Activated naive CD8-positive, alpha-beta T cell treated with anti-CD3 and anti-CD28 coated beads, Interleukin-2, amount 50 U/mL, for 24 hours (primary cell): ENCODE results near the gene REV3L.
"Not testable (repeated sequence)": the region's sequence is repeated elsewhere in the genome, so short reads cannot be mapped to it uniquely, and the experiment has no call there.

Experiments
- ATAC-seq: fragments of 150-1000 bp; cut with Tn5 transposase; one replicate; pipeline ENCODE4 v1.10.0; 2021
- DNase-seq: peaks from one replicate; pipeline ENCODE4 v3.0.0; 2021
- H3K27ac Mint-ChIP-seq: one replicate; pipeline ENCODE4 v1.8.0; 2021; ENCODE audit warnings: mild to moderate bottlenecking, mixed read lengths
- H3K27me3 Mint-ChIP-seq: one replicate; pipeline ENCODE4 v1.8.0; 2021; ENCODE audit warnings: mixed read lengths
- H3K36me3 Mint-ChIP-seq: one replicate; pipeline ENCODE4 v1.8.0; 2021; ENCODE audit warnings: low read depth, mixed read lengths
- H3K4me1 Mint-ChIP-seq: one replicate; pipeline ENCODE4 v1.8.0; 2021; ENCODE audit warnings: mixed read lengths
- H3K4me3 Mint-ChIP-seq: one replicate; pipeline ENCODE4 v1.8.0; 2021; ENCODE audit warnings: mild to moderate bottlenecking, moderate library complexity, mixed read lengths
- H3K9me3 Mint-ChIP-seq: one replicate; pipeline ENCODE4 v1.8.0; 2021; ENCODE audit warnings: mixed read lengths

The REV3L gene

DNA sequence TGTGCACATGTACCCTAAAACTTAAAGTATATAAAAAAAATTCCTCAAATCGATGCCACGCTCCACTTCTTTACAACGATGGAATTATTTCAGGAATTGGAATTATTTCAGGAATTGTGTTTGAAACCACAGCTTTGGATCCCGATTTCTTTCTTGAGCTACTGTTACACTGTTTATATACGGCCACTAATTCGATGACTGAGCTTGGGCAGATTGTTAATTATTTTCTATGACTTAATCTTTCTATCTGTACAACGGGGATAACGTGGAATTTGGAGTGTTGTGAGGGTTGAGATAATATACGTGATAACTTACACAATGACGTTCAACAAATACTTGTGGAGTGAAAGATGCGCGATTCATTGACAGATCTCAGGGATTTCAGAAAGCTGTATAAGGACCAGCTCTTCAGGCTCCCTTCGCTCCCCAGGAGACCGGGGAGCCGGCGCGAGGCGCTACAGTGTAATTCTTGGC, 224.4 kb downstream of the REV3L start:
- H3K4me3 Mint-ChIP-seq, result peak overlapping the region; percentile 80
- H3K27me3 Mint-ChIP-seq, result peaks cover 2% of the 10 kb centered on the region
- H3K4me1 Mint-ChIP-seq, result peaks cover 33% of the 10 kb centered on the region
- H3K27ac Mint-ChIP-seq, result peak overlapping the region; percentile 91
- peaks cover 8% of the 10 kb centered on the region for H3K36me3 Mint-ChIP-seq
- ATAC-seq (no peak), DNase-seq (no peak)
- H3K9me3 Mint-ChIP-seq, result no peaks in the 10 kb centered on the region

DNA sequence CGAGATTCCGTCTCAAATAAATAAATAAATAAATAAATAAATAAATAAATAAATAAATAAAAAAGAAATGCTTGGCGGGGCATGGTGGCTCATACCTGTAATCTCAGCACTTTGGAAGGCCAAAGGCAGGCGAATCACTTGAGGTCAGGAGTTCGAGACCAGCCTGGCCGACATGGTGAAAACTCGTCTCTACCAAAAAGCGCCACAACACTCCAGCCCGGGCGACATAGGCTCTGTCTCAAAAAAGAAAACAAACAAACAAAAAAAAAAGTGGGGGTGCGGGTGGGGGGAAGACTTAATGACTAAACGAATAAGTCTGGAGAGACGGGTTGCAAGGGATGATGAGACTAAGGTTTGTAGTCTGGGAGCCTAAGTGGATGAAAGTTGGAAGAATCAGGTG, 225.0 kb downstream of the REV3L start:
- H3K9me3 Mint-ChIP-seq, result no peaks in the 10 kb centered on the region
- peaks cover 8% of the 10 kb centered on the region for H3K36me3 Mint-ChIP-seq
- DNase-seq (no peak), ATAC-seq (no peak)
- peaks cover 32% of the 10 kb centered on the region for H3K4me1 Mint-ChIP-seq
- H3K27ac Mint-ChIP-seq, result no peak overlapping the region
- H3K4me3 Mint-ChIP-seq, result peak overlapping the region; percentile 80
- H3K27me3 Mint-ChIP-seq, result peaks cover 2% of the 10 kb centered on the region

DNA sequence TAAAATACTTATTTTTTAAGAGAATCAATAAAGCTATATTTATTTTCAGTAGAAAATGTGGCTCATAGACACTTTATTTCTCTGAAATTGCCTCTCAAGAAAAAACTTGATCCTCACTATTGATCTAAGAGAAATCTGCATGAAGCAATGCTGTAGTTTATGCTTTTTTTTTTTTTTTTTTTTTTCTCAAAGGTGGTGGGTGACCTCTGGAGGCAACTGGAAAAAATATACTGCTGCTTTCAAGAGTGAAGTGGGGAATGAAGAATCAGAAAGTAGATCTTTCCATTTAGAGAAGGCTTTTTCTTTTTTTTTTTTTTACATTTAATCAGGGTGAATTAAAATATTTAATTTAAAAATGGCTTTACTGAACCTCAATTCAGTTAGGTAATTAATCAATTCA, 226.4 kb downstream of the REV3L start:
- DNase-seq, result no peak
- no peak overlapping the region for H3K4me3 Mint-ChIP-seq
- ATAC-seq, result no peak

DNA sequence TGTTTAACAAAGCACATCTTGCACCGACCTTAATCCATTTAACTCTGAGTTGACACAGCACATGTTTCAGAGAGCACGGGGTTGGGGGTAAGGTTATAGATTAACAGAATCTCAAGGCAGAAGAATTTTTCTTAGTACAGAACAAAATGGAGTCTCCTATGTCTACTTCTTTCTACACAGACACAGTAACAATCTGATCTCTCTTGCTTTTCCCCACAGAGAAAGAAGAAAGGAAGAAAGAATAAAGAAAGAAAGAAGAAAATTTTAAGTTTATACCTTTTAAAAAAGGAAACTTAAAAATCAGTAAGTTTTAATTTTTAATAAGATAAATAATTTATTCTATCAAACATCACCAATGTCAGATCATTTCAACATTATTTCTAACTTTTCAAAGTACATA, 227.2 kb downstream of the REV3L start:
- not testable (repeated sequence) for H3K9me3 Mint-ChIP-seq, H3K27ac Mint-ChIP-seq, ATAC-seq, H3K4me3 Mint-ChIP-seq, H3K36me3 Mint-ChIP-seq, H3K27me3 Mint-ChIP-seq, DNase-seq
- peaks cover 19% of the 10 kb centered on the region for H3K4me1 Mint-ChIP-seq

More for the DNA sequence above, 226.4 kb downstream of the REV3L start:
- Mint-ChIP-seq H3K36me3 (peaks cover 2% of the 10 kb centered on the region), H3K4me1 (peaks cover 24% of the 10 kb centered on the region), H3K27me3 (peaks cover 2% of the 10 kb centered on the region), H3K27ac (no peak overlapping the region), H3K9me3 (no peaks in the 10 kb centered on the region)

DNA sequence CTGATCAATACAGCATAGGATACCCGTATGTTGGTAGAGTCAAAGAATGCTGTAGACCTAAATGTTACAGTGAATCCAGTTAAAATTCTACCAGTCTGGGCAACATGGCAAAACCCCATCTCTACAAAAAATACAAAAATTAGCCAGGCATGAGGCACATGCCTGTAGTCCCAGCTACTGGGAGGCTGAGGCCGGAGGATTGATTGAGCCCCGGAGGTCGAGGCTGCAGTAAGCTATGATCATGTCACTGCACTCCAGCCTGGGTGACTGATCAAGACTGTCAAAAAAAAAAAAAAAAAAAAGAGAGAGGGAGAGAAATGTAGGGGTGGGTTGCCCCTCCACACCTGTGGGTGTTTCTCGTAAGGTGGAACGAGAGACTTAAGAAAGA, 228.2 kb downstream of the REV3L start:
- no peaks in the 10 kb centered on the region for H3K9me3 Mint-ChIP-seq
- peaks cover 2% of the 10 kb centered on the region for H3K27me3 Mint-ChIP-seq
- H3K4me3 Mint-ChIP-seq, result no peak overlapping the region
- peaks cover 2% of the 10 kb centered on the region for H3K36me3 Mint-ChIP-seq
- ATAC-seq (no peak), DNase-seq (no peak)
- no peak overlapping the region for H3K27ac Mint-ChIP-seq
- peaks cover 10% of the 10 kb centered on the region for H3K4me1 Mint-ChIP-seq

DNA sequence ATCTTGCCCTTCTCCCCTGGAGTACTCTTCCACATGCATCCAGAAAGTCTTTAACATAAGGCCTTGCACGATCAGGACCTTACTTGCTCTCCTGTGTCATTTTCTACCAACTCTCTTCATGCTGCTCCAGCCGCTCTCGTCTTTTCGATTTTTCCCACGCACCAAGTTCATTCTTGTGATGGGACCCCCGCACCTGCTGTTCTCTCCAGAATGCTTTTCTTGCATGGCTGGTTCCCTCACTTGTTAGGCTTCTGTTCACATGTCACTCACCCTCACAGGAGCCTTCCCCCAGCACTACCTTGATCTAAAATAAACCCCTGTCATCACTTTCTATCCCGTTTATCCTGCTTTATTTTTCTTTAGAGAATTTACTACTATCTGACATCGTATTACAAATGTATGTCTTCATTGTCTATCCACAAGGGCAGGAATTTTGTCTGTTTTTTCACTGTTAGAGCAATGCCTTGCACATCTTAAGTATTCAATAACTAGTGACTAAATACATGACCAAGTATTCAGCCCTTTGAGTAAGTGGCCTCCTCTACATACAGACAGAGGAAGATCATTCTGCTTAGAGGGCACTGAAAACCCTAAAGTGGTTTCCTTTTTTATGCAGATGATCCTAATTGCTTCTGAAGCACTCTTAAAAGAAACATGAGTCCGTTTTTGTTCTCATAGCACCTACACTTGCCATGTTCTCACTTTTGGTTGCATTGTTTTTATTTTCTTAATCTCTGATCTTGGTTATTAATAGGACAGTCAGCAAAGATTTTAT, 228.8 kb downstream of the REV3L start:
- ATAC-seq (no peak), DNase-seq (no peak)
- H3K4me1 Mint-ChIP-seq, result peaks cover 8% of the 10 kb centered on the region
- H3K27ac Mint-ChIP-seq, result no peak overlapping the region
- H3K4me3 Mint-ChIP-seq, result no peak overlapping the region
- H3K27me3 Mint-ChIP-seq, result peaks cover 2% of the 10 kb centered on the region
- peaks cover 2% of the 10 kb centered on the region for H3K36me3 Mint-ChIP-seq
- no peaks in the 10 kb centered on the region for H3K9me3 Mint-ChIP-seq

DNA sequence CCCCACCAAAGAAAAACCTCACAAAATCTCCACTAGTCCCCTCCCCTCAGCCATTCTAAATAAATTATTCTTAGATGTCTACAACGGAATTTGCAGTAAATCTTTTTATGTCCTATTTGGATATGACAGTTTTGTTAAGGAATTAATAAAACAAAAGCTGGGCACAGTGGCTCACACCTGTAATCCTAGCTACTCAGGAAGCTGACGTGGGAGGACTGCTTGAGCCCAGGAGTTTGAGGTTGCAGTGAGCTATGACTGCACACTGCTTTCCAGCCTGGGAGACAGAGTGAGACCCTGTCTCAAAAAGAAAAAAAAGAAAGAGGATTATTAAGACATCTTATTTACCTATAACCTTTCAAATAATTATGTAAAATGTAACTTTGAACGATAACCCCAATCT, 230.3 kb downstream of the REV3L start:
- DNase-seq, result no peak
- no peak for ATAC-seq
- no peaks in the 10 kb centered on the region for H3K36me3 Mint-ChIP-seq
- no peaks in the 10 kb centered on the region for H3K4me1 Mint-ChIP-seq
- no peak overlapping the region for H3K27ac Mint-ChIP-seq
- no peaks in the 10 kb centered on the region for H3K9me3 Mint-ChIP-seq
- no peaks in the 10 kb centered on the region for H3K27me3 Mint-ChIP-seq
- H3K4me3 Mint-ChIP-seq, result no peak overlapping the region

DNA sequence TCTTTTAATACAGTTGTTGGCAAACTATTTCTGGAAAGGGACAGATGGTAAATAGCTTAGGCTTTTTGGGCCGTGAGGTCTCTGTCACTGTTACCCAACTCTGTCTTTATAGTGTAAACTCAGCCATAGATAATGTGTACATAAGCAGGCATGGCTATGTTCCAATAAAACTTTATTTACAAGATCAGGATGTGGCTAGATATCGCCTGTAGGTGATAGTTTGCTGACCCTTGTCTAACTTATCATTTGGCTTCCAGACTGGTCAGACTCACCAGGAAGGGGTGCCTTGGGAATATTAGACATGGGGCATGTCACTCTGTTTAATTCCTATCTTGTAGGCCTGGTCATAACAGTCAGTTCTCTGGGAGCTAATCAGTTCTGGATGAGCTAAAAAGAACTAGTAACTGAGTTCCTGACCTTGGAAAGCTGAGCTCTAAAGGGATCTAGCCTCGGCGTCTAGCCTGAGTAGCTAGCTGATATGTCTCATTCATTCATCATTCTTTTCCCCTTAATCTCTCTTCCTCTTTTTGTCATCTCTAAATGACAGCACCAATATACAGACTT, 232.1 kb downstream of the REV3L start:
- Mint-ChIP-seq H3K27ac (no peak overlapping the region), H3K4me1 (no peaks in the 10 kb centered on the region), H3K9me3 (no peaks in the 10 kb centered on the region), H3K36me3 (no peaks in the 10 kb centered on the region), H3K27me3 (no peaks in the 10 kb centered on the region), H3K4me3 (no peak overlapping the region)
- ATAC-seq, result no peak
- DNase-seq, result no peak
